NT2/D1 (cell line): ENCODE measurements around the gene ANAPC2.
A peak's percentile ranks its signal among the peaks of the same experiment; 100 is the strongest.
"Not testable (repeated sequence)": the region's sequence is repeated elsewhere in the genome, so short reads cannot be mapped to it uniquely, and the experiment has no call there.

Source experiments
- DNase-seq: peaks from one replicate; pipeline ENCODE4 v3.0.0-alpha.2; 2011; ENCODE audit warnings: low read depth, low spot score
- H3K27me3 ChIP-seq: 2 replicates; pipeline ENCODE4 v1.6.0; 2011; ENCODE audit warnings: mild to moderate bottlenecking; ENCODE audit not compliant: insufficient read length, insufficient read depth
- H3K36me3 ChIP-seq: 2 replicates; pipeline ENCODE4 v1.6.1; 2011; ENCODE audit warnings: mild to moderate bottlenecking, low read length, mixed read lengths; ENCODE audit not compliant: insufficient read depth, insufficient read length
- H3K4me1 ChIP-seq: 2 replicates; pipeline ENCODE4 v1.5.1; 2011; ENCODE audit not compliant: insufficient read depth, insufficient read length
- H3K4me3 ChIP-seq: 2 replicates; pipeline ENCODE4 v1.5.1; 2011; ENCODE audit warnings: low read depth; ENCODE audit not compliant: insufficient read length
- H3K9ac ChIP-seq: 2 replicates; pipeline ENCODE4 v1.6.0; 2011; ENCODE audit warnings: low read depth; ENCODE audit not compliant: insufficient read length
- H3K9me3 ChIP-seq: 2 replicates; pipeline ENCODE4 v1.5.1; 2011; ENCODE audit warnings: mild to moderate bottlenecking, low read length; ENCODE audit not compliant: insufficient read depth
- SUZ12 ChIP-seq: IDR thresholded peaks from 2 replicates; pipeline ENCODE4 v1.6.1; 2011; ENCODE audit not compliant: insufficient read length, insufficient read depth; ENCODE audit errors: extremely low read depth
- YY1 ChIP-seq: IDR thresholded peaks from 2 replicates; pipeline ENCODE4 v1.6.1; 2011; ENCODE audit not compliant: insufficient read length, insufficient read depth
- ZNF274 ChIP-seq: IDR thresholded peaks from 2 replicates; pipeline ENCODE4 v1.6.1; 2011; ENCODE audit warnings: mild to moderate bottlenecking, low read depth, low read length

The ANAPC2 gene

GRCh38 chr9:137139468-137140150, 48.8 kb downstream of the ANAPC2 start:
- TF ChIP-seq YY1 (no peak), SUZ12 (peak; percentile 69)
- Histone ChIP-seq H3K27me3 (peaks cover 83% of the 10 kb centered on the region), H3K36me3 (no peaks in the 10 kb centered on the region)

GRCh38 chr9:137138722-137139467, 49.5 kb downstream of the ANAPC2 start, which contains the start of gene GRIN1:
TSS of gene GRIN1 (plus strand) at chr9:137139154. CDS start at chr9:137139487, 333 bp downstream.
- peak within 1 kb of the TSS; percentile 22 for H3K4me3 ChIP-seq
- H3K9ac ChIP-seq, result no peak within 1 kb of the TSS
- peaks cover 85% of the 10 kb centered on the region for H3K27me3 ChIP-seq
- DNase-seq, result no peak
- no peaks in the 10 kb centered on the region for H3K36me3 ChIP-seq
- H3K4me1 ChIP-seq, result peaks cover 22% of the 10 kb centered on the region
- H3K9me3 ChIP-seq, result no peaks in the 10 kb centered on the region
- no peak for TF ChIP-seq ZNF274
- TF ChIP-seq SUZ12, result peak; percentile 87

More at GRCh38 chr9:137139468-137140150, 48.8 kb downstream of the ANAPC2 start:
- Histone ChIP-seq H3K9ac (no peak overlapping the region), H3K4me1 (peaks cover 22% of the 10 kb centered on the region), H3K9me3 (no peaks in the 10 kb centered on the region), H3K4me3 (no peak overlapping the region)
- DNase-seq, result no peak

GRCh38 chr9:137138058-137138721, 50.2 kb downstream of the ANAPC2 start:
- Histone ChIP-seq H3K4me3 (peak overlapping the region; percentile 22), H3K9ac (no peak overlapping the region), H3K4me1 (peaks cover 22% of the 10 kb centered on the region), H3K36me3 (no peaks in the 10 kb centered on the region), H3K27me3 (peaks cover 83% of the 10 kb centered on the region), H3K9me3 (no peaks in the 10 kb centered on the region)
- no peak for DNase-seq
- no peak for TF ChIP-seq SUZ12

- Histone ChIP-seq H3K4me1 (peaks cover 22% of the 10 kb centered on the region), H3K27me3 (peaks cover 74% of the 10 kb centered on the region), H3K9me3 (no peaks in the 10 kb centered on the region), H3K36me3 (no peaks in the 10 kb centered on the region), H3K4me3 (no peak overlapping the region), H3K9ac (no peak overlapping the region)
- TF ChIP-seq YY1 (no peak), ZNF274 (no peak), SUZ12 (no peak)
- DNase-seq, result no peak
These were observed 51.3 kb downstream of the ANAPC2 start for GRCh38 chr9:137136881-137137607.

- no peak for DNase-seq
- H3K27me3 ChIP-seq, result peaks cover 68% of the 10 kb centered on the region
- no peaks in the 10 kb centered on the region for H3K9me3 ChIP-seq
- H3K4me3 ChIP-seq, result no peak overlapping the region
- TF ChIP-seq SUZ12, result no peak
- no peak for TF ChIP-seq ZNF274
- TF ChIP-seq YY1, result no peak
- no peaks in the 10 kb centered on the region for H3K36me3 ChIP-seq
- H3K4me1 ChIP-seq, result peaks cover 22% of the 10 kb centered on the region
- no peak overlapping the region for H3K9ac ChIP-seq
These were observed 52.0 kb downstream of the ANAPC2 start for GRCh38 chr9:137136261-137136880.

GRCh38 chr9:137135154-137135553, 53.2 kb downstream of the ANAPC2 start:
- peaks cover 63% of the 10 kb centered on the region for H3K27me3 ChIP-seq

More at GRCh38 chr9:137135154-137135553, 53.2 kb downstream of the ANAPC2 start:
- not testable (repeated sequence) for H3K36me3 ChIP-seq, H3K4me3 ChIP-seq, H3K9me3 ChIP-seq, DNase-seq, H3K9ac ChIP-seq
- H3K4me1 ChIP-seq, result peaks cover 20% of the 10 kb centered on the region
